ACC112 (cell line): ENCODE measurements around the gene NXN.
"Not testable (repeated sequence)": the region's sequence is repeated elsewhere in the genome, so short reads cannot be mapped to it uniquely, and the experiment has no call there.

Experiments
- H2AFZ ChIP-seq: fragments of 200-600 bp; sonication (generic); one replicate; pipeline ENCODE4 v1.6.0; 2017; ENCODE audit warnings: antibody characterized with exemption, low read length; ENCODE audit not compliant: unreplicated experiment
- H3K27ac ChIP-seq: fragments of 200-600 bp; sonication (generic); 2 replicates; pipeline ENCODE4 v1.5.1; 2014; ENCODE audit warnings: low read depth, mild to moderate bottlenecking, antibody characterized with exemption, low read length, moderate library complexity
- H3K27me3 ChIP-seq: fragments of 200-600 bp; sonication (generic); 2 replicates; pipeline ENCODE4 v1.6.1; 2014; ENCODE audit warnings: mild to moderate bottlenecking, antibody characterized with exemption, low read length, moderate library complexity, mixed read lengths; ENCODE audit not compliant: insufficient read depth
- H3K36me3 ChIP-seq: fragments of 200-600 bp; sonication (generic); 2 replicates; pipeline ENCODE4 v1.6.1; 2016; ENCODE audit warnings: mild to moderate bottlenecking, antibody characterized with exemption, low read length, moderate library complexity, mixed read lengths; ENCODE audit not compliant: insufficient read depth
- H3K4me1 ChIP-seq: fragments of 200-600 bp; sonication (generic); one replicate; pipeline ENCODE4 v1.6.1; 2016; ENCODE audit warnings: low read length, mixed read lengths; ENCODE audit not compliant: insufficient read depth, unreplicated experiment, control insufficient read depth
- H3K4me3 ChIP-seq: fragments of 200-600 bp; sonication (generic); 2 replicates; pipeline ENCODE4 v1.5.1; 2014; ENCODE audit warnings: mild to moderate bottlenecking, low read depth, low read length
- H3K79me2 ChIP-seq: fragments of 200-600 bp; sonication (generic); one replicate; pipeline ENCODE4 v1.6.0; 2016; ENCODE audit warnings: low read length; ENCODE audit not compliant: control insufficient read depth, unreplicated experiment, insufficient read depth

The NXN gene

GRCh38 chr17:917391-917811, 62.2 kb downstream of the NXN start:
- H3K4me3 ChIP-seq, result no peak overlapping the region
- no peaks in the 10 kb centered on the region for H3K27me3 ChIP-seq
- peaks cover 3% of the 10 kb centered on the region; the same call in 1 of the 2 replicates for H3K36me3 ChIP-seq
- H3K79me2 ChIP-seq, result peaks cover 18% of the 10 kb centered on the region
- H3K4me1 ChIP-seq, result peaks cover 7% of the 10 kb centered on the region
- H2AFZ ChIP-seq, result no peak overlapping the region
- H3K27ac ChIP-seq, result no peak overlapping the region

DNA sequence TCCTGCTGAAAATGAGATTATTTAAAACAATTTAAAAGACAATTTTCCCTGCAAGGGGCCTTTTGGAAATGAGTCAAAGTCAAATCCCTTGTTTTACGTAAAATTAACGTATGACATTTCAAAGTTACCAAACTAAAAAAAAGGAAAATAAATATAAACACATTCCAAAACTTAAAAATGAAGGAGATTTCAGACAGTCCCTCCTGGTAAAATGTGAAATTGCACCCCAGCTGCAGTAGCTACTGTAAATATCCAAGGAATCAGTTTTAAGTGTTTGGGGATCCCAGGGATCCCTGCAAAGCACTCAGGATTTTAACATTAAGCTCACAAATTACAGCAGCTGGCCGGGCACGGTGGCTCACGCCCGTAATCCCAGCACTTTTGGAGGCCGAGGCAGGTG, 63.3 kb downstream of the NXN start:
- H3K27me3 ChIP-seq, result no peaks in the 10 kb centered on the region

DNA sequence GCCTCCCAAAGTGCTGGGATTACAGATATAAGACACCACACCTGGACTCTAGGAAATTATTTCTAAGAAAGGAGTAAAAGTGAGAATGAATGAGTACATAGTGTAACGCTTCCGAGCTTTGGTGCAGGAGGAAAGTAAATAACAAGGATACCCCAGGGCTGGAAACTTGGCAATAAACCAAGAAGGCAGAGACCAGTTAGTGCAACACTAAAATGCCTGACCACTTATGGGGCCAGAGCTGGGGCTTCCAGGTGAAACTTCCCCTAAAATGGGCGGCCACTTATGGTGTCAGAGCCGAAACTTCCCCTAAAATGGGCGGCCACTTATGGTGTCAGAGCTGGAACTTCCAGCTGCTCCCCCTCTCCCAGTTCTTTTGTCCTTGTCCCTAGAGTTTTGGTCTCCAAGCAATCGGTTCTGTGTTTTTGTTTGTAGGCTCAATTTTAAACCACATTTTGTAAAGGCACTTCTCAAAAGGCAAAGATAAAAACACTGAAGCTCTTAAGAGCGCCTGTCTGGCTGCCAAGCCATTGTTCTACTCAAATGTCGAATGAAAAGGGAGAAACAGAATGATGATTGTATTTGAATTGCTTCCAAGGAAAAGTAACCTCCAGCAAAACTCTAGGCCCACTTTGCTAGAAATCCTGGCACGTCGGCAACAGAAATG, 63.9 kb downstream of the NXN start:
- Histone ChIP-seq H3K36me3 (peaks cover 3% of the 10 kb centered on the region; the same call in 1 of the 2 replicates), H2AFZ (peak overlapping the region; percentile 5), H3K4me1 (peaks cover 7% of the 10 kb centered on the region), H3K79me2 (peaks cover 29% of the 10 kb centered on the region), H3K4me3 (peak overlapping the region; percentile 4; the same call in 1 of the 2 replicates), H3K27ac (peak overlapping the region; percentile 84), H3K27me3 (no peaks in the 10 kb centered on the region)

More for the DNA sequence above, 63.3 kb downstream of the NXN start:
- Histone ChIP-seq H3K4me3 (no peak overlapping the region), H3K79me2 (peaks cover 26% of the 10 kb centered on the region), H3K36me3 (peaks cover 3% of the 10 kb centered on the region; the same call in 1 of the 2 replicates), H3K4me1 (peaks cover 7% of the 10 kb centered on the region), H2AFZ (no peak overlapping the region), H3K27ac (peak overlapping the region; percentile 84)

DNA sequence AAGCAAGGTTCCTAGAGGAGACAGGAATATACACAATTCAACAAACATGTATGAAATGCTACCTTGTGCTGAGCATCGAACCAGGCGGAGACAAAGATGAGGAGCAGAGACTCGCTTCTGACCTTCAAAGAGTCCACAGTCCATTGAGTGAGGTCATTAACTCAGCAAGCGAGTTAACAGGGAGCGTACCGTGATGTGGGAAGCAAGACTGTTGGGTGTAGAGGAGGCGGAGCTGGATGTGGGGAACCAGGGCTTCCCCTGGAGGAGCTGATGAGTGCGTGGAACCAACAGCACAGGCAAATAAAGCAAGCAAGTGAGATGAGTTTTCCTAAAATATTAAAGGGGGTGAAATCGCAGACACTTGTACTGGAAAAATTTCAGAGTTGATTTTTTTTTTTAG, 65.0 kb downstream of the NXN start:
- Histone ChIP-seq H3K36me3 (peaks cover 3% of the 10 kb centered on the region; the same call in 1 of the 2 replicates), H3K79me2 (peaks cover 31% of the 10 kb centered on the region), H3K4me1 (peaks cover 7% of the 10 kb centered on the region), H3K27me3 (no peaks in the 10 kb centered on the region), H3K4me3 (no peak overlapping the region), H3K27ac (no peak overlapping the region), H2AFZ (no peak overlapping the region)

GRCh38 chr17:913207-913606, 66.4 kb downstream of the NXN start:
- H3K4me3 ChIP-seq, result no peak overlapping the region
- H3K4me1 ChIP-seq, result peaks cover 9% of the 10 kb centered on the region
- H3K27me3 ChIP-seq, result no peaks in the 10 kb centered on the region
- no peak overlapping the region for H2AFZ ChIP-seq
- peaks cover 29% of the 10 kb centered on the region for H3K79me2 ChIP-seq
- peaks cover 3% of the 10 kb centered on the region; the same call in 1 of the 2 replicates for H3K36me3 ChIP-seq
- H3K27ac ChIP-seq, result no peak overlapping the region

GRCh38 chr17:909642-910323, 69.8 kb downstream of the NXN start:
- Histone ChIP-seq H3K36me3 (no peaks in the 10 kb centered on the region; the same call in 1 of the 2 replicates), H3K27me3 (no peaks in the 10 kb centered on the region), H3K4me1 (peaks cover 2% of the 10 kb centered on the region), H2AFZ (peak overlapping the region; percentile 60), H3K27ac (peak overlapping the region; percentile 88), H3K4me3 (peak overlapping the region; percentile 65), H3K79me2 (peaks cover 23% of the 10 kb centered on the region)

GRCh38 chr17:907725-908124, 71.9 kb downstream of the NXN start:
- Histone ChIP-seq H2AFZ (no peak overlapping the region), H3K27ac (no peak overlapping the region), H3K4me1 (peaks cover 14% of the 10 kb centered on the region), H3K79me2 (peaks cover 16% of the 10 kb centered on the region), H3K4me3 (no peak overlapping the region), H3K36me3 (no peaks in the 10 kb centered on the region), H3K27me3 (no peaks in the 10 kb centered on the region)

DNA sequence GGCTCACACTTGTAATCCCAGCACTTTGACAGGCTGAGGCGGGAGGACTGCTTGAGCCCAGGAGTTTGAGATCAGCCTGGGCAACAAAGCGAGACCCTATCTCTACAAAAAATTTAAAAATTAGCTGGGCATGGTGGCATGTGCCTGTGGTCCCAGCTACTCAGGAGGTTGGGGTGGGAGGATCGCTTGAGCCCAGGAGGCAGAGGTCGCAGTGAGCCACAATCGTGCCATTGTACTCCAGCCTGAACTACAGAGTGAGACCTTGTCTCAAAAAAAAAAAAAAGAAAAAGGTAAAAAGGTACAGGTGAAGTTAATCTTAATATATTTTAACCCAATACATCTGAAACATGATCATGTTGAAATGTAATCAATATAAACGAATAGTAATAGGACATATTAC, 73.9 kb downstream of the NXN start:
- H3K27me3 ChIP-seq, H3K36me3 ChIP-seq, H3K27ac ChIP-seq, H3K4me3 ChIP-seq, H3K79me2 ChIP-seq, H2AFZ ChIP-seq: not testable (repeated sequence)
- peaks cover 28% of the 10 kb centered on the region for H3K4me1 ChIP-seq

DNA sequence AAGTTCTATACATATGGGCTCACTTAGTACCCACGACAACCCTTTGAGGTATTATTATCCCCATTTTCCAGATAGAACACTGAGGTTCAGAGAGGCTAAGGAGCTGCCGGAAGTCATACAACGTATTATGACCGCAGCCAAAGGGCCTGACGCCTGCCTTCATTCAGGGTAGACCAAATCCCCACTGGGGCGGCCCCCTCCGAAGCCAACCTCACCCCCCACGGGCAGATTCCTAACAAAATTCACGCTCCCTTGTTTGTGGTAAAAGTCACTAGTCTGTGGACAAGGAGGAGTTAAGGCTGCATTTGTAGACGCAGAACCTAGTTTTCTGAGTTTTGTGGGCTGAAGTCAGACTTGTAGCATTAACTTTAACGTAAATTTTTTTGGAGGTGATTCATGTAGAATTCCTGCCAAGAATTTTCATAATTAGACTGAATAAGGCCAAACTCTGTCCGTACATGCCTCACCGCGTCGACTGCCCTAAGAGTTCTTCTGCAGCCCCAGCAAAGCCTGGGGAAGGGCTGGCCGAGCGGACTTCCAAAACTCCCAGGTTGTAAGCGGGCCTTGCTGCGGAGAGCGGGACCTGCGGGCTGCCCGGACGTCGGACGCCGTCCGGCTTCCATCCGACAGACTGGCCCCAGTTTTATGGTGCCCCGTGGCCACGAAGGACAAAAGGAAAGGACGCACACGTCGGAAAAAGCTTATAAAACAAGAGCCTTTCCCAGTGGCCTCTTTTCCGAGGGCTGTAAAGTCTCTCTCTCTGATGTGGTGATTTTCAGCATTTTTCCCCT, 75.7 kb downstream of the NXN start:
- Histone ChIP-seq H3K36me3 (no peaks in the 10 kb centered on the region), H2AFZ (no peak overlapping the region), H3K4me1 (peaks cover 25% of the 10 kb centered on the region), H3K27ac (peak overlapping the region; percentile 51), H3K27me3 (no peaks in the 10 kb centered on the region), H3K79me2 (peaks cover 4% of the 10 kb centered on the region), H3K4me3 (peak overlapping the region; percentile 33; the same call in 1 of the 2 replicates)

DNA sequence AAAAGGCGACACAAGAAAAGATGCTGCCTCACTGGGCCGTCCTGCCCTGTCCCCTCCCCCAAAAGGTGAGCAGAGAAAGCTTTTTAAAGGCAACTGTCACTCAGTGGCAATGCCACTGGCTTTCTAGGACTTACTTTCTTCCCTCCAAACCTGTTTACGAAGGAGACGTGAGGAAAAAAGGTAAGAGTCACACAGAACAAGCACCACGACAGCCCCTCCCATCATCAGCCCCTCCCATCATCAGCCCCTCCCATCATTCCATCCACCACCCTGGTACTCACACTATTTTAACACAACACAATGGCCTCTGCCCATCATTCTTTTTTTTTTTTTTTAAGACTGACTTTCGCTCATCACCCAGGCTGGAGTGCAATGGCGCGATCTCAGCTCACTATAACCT, 77.1 kb downstream of the NXN start:
- Histone ChIP-seq H3K27me3 (no peaks in the 10 kb centered on the region), H3K79me2 (peaks cover 3% of the 10 kb centered on the region), H3K27ac (no peak overlapping the region), H3K4me1 (peaks cover 25% of the 10 kb centered on the region), H2AFZ (no peak overlapping the region), H3K36me3 (no peaks in the 10 kb centered on the region), H3K4me3 (no peak overlapping the region)
